GM19438 (cell line): Measurements from ENCODE around the gene BCKDHB.

Source experiments
- ATAC-seq: cut with Tn5 transposase; IDR thresholded peaks from one replicate; pipeline ENCODE4 v1.9.1; 2021; ENCODE audit warnings: low read depth; ENCODE audit not compliant: unreplicated experiment

The BCKDHB gene

DNA sequence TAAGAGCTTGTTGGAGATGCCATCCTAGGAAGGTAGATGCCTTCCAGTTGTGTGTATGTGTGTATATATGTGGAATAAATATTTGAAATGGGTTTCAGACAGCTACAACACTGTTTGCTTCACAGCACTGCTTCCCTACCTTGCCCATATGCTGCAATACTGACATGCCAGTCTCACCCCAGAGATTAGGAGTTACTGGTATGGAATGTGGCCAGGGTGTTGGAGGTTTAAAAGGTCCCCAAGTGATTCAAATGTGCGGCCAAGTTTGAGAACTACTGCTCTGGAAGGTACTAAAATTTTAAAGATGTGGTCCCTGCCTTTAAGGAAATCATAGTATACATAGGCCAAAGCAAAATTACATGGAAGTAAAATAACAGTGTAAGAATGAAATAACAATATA lies 39.5 kb downstream of the BCKDHB start:
- no peak for ATAC-seq

DNA sequence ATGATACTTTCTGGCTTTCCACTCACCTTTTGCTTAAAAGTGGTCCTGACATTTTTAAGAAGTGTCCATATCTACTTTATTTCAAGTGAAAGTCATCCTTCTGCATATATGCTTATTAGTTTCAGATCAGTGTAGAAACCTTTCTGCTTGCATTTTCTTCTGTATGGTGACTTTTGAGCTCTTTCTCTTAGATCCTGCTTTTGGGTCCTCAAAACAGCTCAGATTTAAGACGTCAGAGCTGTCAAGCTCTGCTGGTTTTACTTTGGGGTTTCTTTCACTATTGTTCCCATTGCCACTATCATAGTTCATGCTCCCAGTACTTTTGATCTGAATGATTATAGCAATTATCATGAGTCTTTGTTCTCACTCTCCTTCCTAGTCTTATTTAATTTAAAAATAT lies 41.7 kb downstream of the BCKDHB start:
- ATAC-seq, result no peak

- no peak for ATAC-seq
Measured at GRCh38 chr6:80151635-80152034, 45.2 kb downstream of the BCKDHB start.

DNA sequence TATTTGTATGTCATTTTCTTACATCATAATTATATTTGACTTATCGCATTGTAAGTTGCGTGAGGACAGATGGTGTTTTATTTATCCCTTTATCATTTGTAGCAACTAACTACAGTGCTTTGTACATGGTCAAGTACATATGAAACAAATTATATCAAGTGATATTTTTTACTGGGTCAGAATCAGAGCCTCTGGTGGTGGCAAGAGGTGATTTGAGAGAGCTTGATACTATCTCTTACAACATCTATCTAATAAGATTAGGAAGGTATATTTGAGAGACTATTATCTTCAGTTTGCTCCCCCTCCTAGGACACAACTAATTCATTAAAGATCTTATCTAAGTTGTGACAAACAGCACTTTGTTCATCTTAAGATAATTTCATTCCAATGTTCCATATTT lies 47.7 kb downstream of the BCKDHB start:
- no peak for ATAC-seq

GRCh38 chr6:80156221-80156620 lies 49.8 kb downstream of the BCKDHB start:
- ATAC-seq, result no peak

DNA sequence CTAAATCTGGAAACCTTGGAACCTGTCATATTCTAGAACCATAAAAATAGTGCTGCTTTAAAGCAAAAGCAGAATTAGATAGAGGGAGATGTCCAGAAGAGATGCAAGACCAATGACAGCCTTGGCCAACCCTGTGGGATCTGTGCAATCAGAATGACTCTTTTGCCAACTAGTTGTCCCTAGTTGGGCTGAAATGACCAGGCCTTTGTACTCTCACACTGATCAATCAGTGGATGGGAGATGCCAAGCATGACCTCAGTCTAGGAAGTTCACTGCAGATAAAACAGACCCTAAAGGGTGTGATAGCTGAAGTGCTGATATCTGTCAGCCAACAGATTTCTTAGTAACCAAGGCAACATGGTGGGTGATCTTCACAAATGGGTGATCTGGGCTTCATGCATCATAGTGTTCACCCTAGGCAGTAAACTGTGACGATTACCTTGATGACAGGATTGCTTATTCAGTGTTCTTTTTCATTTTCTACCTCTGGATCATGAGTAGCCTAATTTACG lies 52.1 kb downstream of the BCKDHB start:
- ATAC-seq, result no peak

DNA sequence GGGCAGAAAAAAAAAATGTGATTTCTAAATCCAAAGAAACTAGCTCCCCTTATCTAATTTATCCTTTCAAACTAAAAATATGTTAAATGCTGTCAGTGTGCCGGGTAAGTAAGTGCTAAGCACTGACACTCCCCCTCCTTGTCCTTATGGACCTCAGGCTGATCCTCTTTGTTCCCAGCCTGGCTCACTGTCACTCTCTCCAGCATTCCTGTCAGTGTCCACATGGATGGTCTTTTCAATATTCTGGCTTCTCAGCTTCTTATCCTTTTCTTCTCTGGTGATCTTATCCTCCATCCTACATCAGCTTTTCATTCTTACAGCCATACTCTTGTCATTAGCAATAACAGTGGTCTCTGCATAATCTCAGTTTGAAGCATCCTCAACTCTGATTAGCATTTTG lies 55.0 kb downstream of the BCKDHB start:
- no peak for ATAC-seq

- peak; percentile 66 for ATAC-seq
Measured at GRCh38 chr6:80163754-80164187, 57.3 kb downstream of the BCKDHB start.

DNA sequence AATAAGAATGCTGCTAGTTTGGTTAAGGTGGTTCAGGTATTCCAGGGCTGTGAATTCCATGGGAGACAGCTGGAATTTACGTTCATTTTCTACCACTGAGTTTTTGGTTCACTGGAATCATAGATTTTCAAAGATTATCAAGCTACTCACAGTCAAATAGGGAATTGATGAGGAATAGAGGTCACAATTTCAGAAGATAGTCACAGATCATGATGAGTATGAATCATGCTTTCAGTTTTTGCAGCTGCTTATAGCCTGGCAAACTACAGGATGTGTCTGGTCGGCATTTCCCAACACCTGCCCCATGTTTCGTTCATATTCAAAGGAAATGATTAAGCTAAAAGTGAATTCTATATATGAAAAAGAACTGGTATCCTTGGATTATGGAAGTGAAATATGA lies 58.7 kb downstream of the BCKDHB start:
- ATAC-seq, result peak; percentile 80

GRCh38 chr6:80165819-80166218 lies 59.3 kb downstream of the BCKDHB start:
- ATAC-seq, result no peak

GRCh38 chr6:80170433-80170832 lies 64.0 kb downstream of the BCKDHB start:
- no peak for ATAC-seq

DNA sequence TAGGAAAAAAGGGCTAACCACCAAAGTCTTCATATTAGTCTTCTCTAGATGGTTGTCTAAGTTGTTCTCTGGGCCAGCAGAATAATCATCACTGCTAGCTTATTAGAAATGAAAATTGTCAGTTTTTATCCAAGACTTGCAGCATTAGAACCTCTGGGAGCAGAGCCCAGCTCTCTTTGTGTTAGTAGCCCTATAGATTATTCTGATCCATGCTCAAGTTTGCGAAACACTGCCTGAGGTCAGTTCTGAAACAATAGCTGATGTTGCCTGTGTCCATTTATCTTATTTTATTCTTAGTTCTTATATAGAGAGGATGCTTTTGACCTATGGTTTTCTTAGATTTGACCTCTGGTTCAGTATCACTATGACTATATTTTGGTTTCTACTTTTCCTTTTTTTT lies 66.9 kb downstream of the BCKDHB start:
- ATAC-seq, result no peak

GRCh38 chr6:80174900-80175572 lies 68.6 kb downstream of the BCKDHB start:
- no peak for ATAC-seq

GRCh38 chr6:80179695-80180094 lies 73.2 kb downstream of the BCKDHB start:
- no peak for ATAC-seq

GRCh38 chr6:80181352-80182081 lies 75.0 kb downstream of the BCKDHB start:
- ATAC-seq, result no peak

GRCh38 chr6:80182308-80182707 lies 75.8 kb downstream of the BCKDHB start:
- ATAC-seq, result no peak

GRCh38 chr6:80183019-80183795 lies 76.7 kb downstream of the BCKDHB start:
- ATAC-seq, result no peak

GRCh38 chr6:80185492-80185891 lies 79.0 kb downstream of the BCKDHB start:
- no peak for ATAC-seq

DNA sequence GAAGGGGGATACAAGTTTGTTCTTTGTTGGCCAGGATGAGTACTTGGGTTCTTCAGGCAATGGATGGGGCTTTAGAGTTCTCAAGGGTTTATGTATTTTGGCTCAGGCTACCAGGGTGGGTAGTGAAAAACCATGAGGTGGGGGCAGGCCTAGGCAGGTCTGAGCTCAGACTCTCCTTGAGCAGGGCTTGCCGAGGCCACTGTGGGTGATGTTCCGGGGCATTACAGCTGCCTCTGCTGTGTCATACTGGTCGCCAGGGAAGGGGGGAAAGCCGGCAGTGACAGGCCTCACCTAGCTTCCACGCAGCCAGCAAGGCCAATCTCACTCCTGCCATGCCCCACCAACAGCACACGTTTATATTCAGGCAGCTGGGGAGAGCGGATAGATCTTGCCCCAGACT lies 79.6 kb downstream of the BCKDHB start:
- ATAC-seq, result no peak

- no peak for ATAC-seq
Measured at GRCh38 chr6:80196906-80197305, 90.4 kb downstream of the BCKDHB start.

- ATAC-seq, result no peak
Measured at GRCh38 chr6:80197474-80197873, 91.0 kb downstream of the BCKDHB start.
